ENCODE data around the gene GALNT13.

The GALNT13 gene

GRCh38 chr2:154439156-154439555 is 567.4 kb downstream of the GALNT13 start:
- TF ChIP-seq, protein P1, sequence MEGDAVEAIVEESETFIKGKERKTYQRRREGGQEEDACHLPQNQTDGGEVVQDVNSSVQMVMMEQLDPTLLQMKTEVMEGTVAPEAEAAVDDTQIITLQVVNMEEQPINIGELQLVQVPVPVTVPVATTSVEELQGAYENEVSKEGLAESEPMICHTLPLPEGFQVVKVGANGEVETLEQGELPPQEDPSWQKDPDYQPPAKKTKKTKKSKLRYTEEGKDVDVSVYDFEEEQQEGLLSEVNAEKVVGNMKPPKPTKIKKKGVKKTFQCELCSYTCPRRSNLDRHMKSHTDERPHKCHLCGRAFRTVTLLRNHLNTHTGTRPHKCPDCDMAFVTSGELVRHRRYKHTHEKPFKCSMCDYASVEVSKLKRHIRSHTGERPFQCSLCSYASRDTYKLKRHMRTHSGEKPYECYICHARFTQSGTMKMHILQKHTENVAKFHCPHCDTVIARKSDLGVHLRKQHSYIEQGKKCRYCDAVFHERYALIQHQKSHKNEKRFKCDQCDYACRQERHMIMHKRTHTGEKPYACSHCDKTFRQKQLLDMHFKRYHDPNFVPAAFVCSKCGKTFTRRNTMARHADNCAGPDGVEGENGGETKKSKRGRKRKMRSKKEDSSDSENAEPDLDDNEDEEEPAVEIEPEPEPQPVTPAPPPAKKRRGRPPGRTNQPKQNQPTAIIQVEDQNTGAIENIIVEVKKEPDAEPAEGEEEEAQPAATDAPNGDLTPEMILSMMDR (IDR thresholded peaks at IDR 0.05; ENCODE audit: extremely low read depth, missing control alignments), result no peak
- no peak for DNase-seq (ENCODE audit: low spot score)

- no peak for DNase-seq (ENCODE audit: low spot score)
- TF ChIP-seq, protein P1 (IDR thresholded peaks at IDR 0.05; ENCODE audit: extremely low read depth, missing control alignments), result no peak
These were observed 572.2 kb downstream of the GALNT13 start for GRCh38 chr2:154443919-154444318.

- TF ChIP-seq, protein P1 (IDR thresholded peaks at IDR 0.05; ENCODE audit: extremely low read depth, missing control alignments), result no peak
- DNase-seq (ENCODE audit: low spot score), result no peak
These were observed 574.6 kb downstream of the GALNT13 start for GRCh38 chr2:154446324-154446723.

GRCh38 chr2:154447727-154448418 is 576.2 kb downstream of the GALNT13 start:
- TF ChIP-seq, protein P1 (IDR thresholded peaks at IDR 0.05; ENCODE audit: extremely low read depth, missing control alignments), result no peak
- no peak for DNase-seq (ENCODE audit: low spot score)

- DNase-seq (ENCODE audit: low spot score), result no peak
- TF ChIP-seq, protein P1 (IDR thresholded peaks at IDR 0.05; ENCODE audit: extremely low read depth, missing control alignments), result no peak
These were observed 578.4 kb downstream of the GALNT13 start for GRCh38 chr2:154449951-154450658.

GRCh38 chr2:154452471-154452870 is 580.7 kb downstream of the GALNT13 start:
- TF ChIP-seq, protein P1 (IDR thresholded peaks at IDR 0.05; ENCODE audit: extremely low read depth, missing control alignments), result no peak

GRCh38 chr2:154452906-154453493 is 581.3 kb downstream of the GALNT13 start:
- peak; percentile 18 for DNase-seq (ENCODE audit: low spot score)
- TF ChIP-seq, protein P1 (IDR thresholded peaks at IDR 0.05; ENCODE audit: extremely low read depth, missing control alignments), result peak; percentile 10

More at GRCh38 chr2:154452471-154452870, 580.7 kb downstream of the GALNT13 start:
- no peak for DNase-seq (ENCODE audit: low spot score)
